OCI-LY1 (cell line): ENCODE results near the gene PIK3C2G.

Source experiments
- CTCF ChIP-seq: fragments of 200-600 bp; sonication (generic), shearing (Covaris generic); IDR thresholded peaks from 2 replicates; pipeline ENCODE4 v1.5.1; 2017; ENCODE audit warnings: mild to moderate bottlenecking, antibody characterized with exemption, low read length, moderate library complexity, mixed read lengths
- EZH2 ChIP-seq: fragments of 200-600 bp; sonication (generic), shearing (Covaris generic); IDR thresholded peaks from 2 replicates; pipeline ENCODE4 v1.8.0; 2017; ENCODE audit warnings: borderline replicate concordance, mixed run types, mild to moderate bottlenecking, antibody characterized with exemption, low read length, moderate library complexity, mixed read lengths

GRCh38 chr12:18261906-18262305 lies 588 bp downstream of the PIK3C2G start:
- TF ChIP-seq CTCF (no peak), EZH2 (no peak)
